HG02852 (cell line): ENCODE measurements around the gene HEXB.
A peak's percentile ranks its signal among the peaks of the same experiment; 100 is the strongest.
"Not testable (repeated sequence)": the region's sequence is repeated elsewhere in the genome, so short reads cannot be mapped to it uniquely, and the experiment has no call there.

Source experiments
- ATAC-seq: cut with Tn5 transposase; IDR thresholded peaks from one replicate; pipeline ENCODE4 v1.9.1; 2021; ENCODE audit warnings: mild to moderate bottlenecking, moderate library complexity; ENCODE audit not compliant: unreplicated experiment

Gene HEXB

GRCh38 chr5:74657165-74657564 lies 27.9 kb upstream of the HEXB start:
- no peak for ATAC-seq

- ATAC-seq, result no peak
Observed at GRCh38 chr5:74659172-74659571, 25.9 kb upstream of the HEXB start.

- ATAC-seq, result no peak
Observed at GRCh38 chr5:74660140-74660539, 24.9 kb upstream of the HEXB start.

GRCh38 chr5:74660873-74661272 lies 24.2 kb upstream of the HEXB start:
- ATAC-seq, result no peak

GRCh38 chr5:74664551-74664950 lies 20.5 kb upstream of the HEXB start:
- ATAC-seq, result no peak

- ATAC-seq, result no peak
Observed at GRCh38 chr5:74665273-74665672, 19.8 kb upstream of the HEXB start.

GRCh38 chr5:74665816-74666215 lies 19.2 kb upstream of the HEXB start:
- no peak for ATAC-seq

DNA sequence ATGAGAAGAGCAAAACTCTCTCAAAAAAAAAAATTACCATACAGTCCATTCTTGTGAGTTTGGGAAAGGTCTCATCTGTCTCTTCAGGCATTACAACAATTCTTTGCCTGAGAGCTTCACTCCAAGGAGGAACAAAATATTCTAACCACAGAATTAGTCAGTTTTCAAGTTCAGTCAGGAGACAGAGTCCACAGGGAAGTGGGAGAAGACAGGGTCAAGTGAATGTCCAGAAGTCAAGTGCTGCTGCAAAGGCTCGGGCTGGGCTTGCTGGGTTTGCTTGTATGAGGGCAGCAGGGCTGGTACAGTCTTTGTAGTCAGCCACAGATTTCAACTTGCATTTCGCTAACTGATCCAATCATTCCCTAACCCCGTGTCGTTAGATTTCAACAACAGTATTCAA lies 17.6 kb upstream of the HEXB start:
- ATAC-seq, result no peak

- no peak for ATAC-seq
Observed at GRCh38 chr5:74669821-74670220, 15.2 kb upstream of the HEXB start.

DNA sequence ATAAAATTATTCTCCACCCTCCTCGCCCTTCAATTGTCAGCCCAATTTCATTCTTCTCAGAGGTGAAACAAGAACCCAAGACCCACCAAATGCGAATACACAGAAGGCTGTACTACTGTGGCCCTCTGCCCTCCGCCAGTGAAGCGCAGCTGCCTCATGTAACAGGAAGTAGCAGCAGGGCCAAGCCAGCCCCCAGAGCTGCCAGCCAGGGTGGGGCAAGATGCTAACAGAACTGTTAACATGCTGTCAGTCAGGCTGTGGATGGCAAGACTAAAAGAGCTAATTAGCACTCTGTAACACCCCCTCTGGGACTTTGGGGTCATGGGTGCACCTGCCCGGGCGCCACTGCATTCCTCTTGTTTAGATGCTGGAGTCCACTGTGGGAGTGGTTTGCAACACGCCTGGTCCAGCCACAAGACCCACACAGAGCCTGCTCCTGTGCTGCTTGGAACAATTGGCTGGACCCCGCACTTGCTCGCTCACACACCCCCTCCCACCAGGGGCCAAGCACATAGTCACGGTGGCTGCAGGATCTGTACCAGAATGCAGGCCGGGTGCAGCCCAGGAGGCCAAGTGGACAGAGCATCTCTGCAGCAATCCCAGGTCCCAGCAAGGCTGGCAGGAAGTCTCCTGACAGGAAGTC lies 14.5 kb upstream of the HEXB start:
- ATAC-seq, result no peak

GRCh38 chr5:74672215-74672877 lies 12.7 kb upstream of the HEXB start:
- ATAC-seq, result no peak

GRCh38 chr5:74673011-74673790 lies 11.8 kb upstream of the HEXB start:
- ATAC-seq, result no peak

DNA sequence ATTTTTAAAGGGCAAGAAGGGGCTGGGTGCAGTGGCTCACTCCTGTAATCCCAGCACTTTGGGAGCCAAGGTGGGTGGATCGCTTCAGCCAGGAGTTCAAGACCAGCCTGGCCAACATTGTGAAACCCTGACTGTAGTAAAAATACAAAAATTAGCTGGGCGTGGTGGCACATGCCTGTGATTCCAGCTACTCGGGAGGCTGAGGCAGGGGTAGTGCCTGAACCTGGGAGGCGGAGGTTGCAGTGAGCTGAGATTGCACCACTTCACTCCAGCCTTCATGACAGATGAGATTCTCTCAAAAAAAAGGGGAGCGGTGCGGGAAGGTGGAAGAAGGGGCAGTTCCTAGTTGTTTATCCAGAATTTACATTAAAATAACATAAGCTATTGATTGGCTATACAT lies 8.6 kb upstream of the HEXB start:
- ATAC-seq, result not testable (repeated sequence)

- ATAC-seq, result not testable (repeated sequence)
Observed at GRCh38 chr5:74678123-74678522, 6.9 kb upstream of the HEXB start.

DNA sequence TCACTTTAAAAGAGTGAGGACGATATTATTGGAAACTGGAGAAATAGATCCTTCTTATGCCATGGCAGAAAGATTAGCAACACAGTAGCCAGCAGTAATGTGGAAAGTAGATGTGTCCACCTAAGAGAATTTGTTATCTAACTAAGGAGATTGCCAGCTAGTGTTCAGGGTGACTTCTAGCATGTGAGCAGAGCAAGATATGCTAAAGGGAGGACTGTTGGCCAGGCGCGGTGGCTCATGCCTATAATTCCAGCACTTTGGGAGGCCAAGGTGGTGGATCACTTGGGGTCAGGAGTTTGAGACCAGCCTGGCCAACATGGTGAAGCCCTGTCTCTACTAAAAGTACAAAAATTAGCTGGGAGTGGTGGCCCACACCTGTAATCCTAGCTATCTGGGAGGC lies 5.7 kb upstream of the HEXB start:
- not testable (repeated sequence) for ATAC-seq

- no peak for ATAC-seq
Observed at GRCh38 chr5:74679966-74680365, 5.1 kb upstream of the HEXB start.

DNA sequence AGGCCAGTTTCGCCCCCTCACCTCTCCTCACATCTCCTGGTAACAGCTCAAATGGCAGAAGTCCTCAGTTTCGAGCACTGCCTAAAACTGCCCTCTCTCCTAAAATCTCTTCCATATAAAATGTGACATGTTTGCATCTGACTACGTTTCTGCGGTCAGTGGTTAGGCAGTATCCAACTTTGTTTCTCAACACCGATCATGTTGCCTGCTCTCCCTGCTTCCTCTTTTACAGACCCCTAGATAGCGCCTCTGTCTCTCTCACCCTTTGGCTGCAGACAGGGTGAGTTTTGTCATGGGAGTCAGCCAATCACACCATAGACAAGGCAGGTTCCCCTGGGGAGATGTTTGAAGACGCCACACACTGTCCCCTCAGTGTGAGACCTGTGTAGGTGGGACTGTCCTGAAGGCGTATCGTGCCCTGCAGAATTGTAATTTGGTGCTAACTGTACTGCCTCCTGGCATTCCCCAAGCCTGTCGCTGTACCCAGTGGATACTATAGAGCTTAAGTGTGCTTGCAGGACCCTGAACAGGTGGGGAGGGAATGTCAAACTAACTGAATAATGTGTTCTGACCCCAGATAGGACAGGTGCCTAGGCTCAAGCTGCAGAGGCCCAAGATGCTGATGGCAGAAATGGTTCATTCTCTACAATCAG lies 1.1 kb downstream of the HEXB start:
- peak; percentile 55 for ATAC-seq

DNA sequence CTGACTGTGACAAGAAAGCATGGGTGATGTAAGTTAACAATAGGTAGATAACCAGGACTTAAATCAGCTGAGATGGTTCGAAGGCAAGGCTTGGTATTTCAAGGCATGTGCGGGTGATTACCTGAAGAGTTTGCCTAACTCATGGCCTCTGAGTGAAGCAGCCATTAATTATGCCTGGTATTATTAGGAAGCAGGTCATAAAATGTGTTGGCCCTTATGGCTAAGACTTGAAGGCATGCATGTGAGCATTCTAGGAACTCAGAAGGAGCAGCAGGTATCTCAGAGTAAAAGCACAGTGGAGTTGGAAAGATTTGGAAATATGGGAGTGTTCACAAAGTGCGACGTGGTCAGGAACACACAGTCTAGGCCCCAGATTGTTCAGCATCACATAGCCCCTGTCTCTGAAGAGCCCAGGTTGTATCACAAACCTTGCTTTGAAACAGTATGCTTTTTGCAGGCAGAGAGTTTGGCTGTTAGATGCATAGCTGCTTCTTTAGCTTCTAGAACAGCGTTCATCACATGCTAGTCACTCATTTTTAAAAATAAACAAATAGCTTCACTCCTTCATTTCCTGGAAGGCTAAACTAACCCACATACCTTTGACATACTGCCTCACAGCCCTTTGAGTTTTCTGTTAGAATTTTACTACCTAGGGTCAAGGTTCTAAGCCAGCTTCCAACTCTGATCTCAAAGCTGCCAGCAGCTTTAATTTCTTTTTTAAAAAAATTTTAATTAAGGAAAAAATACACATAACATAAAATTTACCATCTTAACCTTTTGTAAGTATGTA lies 2.1 kb downstream of the HEXB start:
- ATAC-seq, result no peak

GRCh38 chr5:74693191-74693590 lies 8.2 kb downstream of the HEXB start:
- ATAC-seq, result no peak

DNA sequence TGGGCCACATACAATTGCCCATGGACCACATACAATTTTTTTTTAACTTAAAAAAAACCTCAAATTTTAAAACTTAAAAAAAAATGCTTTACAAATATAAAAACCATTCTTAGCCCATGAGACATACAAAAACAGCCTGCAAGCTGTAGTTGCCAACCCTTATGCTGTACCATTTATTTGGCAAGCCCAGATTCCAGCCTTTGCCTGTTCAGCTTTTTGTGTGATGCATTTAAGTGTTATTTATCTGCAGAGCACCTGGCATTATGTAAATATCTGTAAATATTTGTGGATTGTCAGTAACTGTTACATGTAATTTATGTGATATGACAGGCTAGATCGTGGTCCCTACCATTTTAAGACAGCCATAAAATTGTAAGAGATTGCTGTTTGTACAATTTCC lies 32.6 kb downstream of the HEXB start:
- no peak for ATAC-seq

DNA sequence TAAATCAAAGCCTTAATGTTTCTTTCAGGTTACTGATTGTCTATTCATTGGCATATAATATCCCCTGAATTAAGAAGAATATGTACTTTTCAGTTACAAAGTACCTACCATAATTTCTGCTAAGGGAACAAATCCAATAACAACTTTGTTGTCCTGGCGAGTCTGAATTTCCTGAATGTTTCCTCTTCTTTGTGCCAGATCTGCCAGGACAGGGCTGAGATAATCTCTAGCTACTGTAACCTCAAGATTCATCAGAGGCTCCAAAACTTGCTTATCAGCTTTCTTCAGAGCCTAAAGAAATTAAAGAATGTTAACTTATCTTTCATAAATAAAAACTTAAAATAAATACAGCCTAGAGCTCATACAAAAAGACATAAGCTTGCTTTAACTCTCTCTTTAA lies 37.2 kb downstream of the HEXB start:
- ATAC-seq, result no peak
